Activated CD8-positive, alpha-beta memory T cell treated with anti-CD3 and anti-CD28 coated beads for 36 hours (primary cell): ENCODE results near the gene TCF20. TPM values are rescaled to one million over a fixed set of nuclear protein-coding genes. Genes with fewer than 3 reads are reported as not detected.

Experiments used
- CTCF ChIA-PET: fragments of 350-600 bp; sonication (Branson Sonifier 250); formaldehyde crosslinking; loops from one replicate; lab custom pipeline; 2021; ENCODE audit warnings: antibody characterized with exemption; lab: Charles Lee
- POLR2A ChIA-PET: fragments of 350-600 bp; sonication (Branson Sonifier 250); formaldehyde crosslinking; loops from one replicate; lab custom pipeline; 2021; ENCODE audit warnings: antibody characterized with exemption; lab: Charles Lee
- total RNA-seq, 2 experiments: library from RNA; stranded (reverse); gene quantifications; one replicate each; pipeline ENCODE4 v1.2.3, GENCODE V29; 2021

TCF20 gene
- total RNA-seq, 2 experiments from 2014 or later, result 65.3 to 68.0 TPM

DNA sequence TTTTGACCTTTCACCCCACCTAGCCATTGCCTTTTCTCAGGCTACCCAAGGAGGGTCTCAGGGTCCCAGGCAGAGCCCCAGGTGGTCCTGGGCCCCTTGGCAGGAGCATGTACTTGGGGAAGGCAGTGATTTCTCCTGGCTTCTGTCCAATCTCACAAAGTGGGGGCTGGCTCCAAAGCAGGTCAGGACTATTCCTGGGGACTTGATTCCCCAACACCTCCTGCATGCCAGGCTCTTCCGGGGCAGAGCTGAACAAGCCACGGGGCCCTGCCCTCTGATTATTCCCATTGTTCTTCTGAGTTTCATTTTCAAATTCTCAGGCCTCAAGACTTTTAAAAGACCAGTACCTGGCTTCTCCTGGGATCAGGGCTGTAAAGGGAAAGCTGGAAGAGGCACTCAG lies 1.5 kb upstream of the TCF20 start:
- CTCF ChIA-PET, result interaction anchor here (1.4 kb wide), 1 partner anchor 12 kb away, joined by 3 read pairs; no protein-coding TSS in a partner anchor
- POLR2A ChIA-PET, result interaction anchor here (0.6 kb wide), 1 partner anchor 327 kb away, joined by 3 read pairs; no protein-coding TSS in a partner anchor

DNA sequence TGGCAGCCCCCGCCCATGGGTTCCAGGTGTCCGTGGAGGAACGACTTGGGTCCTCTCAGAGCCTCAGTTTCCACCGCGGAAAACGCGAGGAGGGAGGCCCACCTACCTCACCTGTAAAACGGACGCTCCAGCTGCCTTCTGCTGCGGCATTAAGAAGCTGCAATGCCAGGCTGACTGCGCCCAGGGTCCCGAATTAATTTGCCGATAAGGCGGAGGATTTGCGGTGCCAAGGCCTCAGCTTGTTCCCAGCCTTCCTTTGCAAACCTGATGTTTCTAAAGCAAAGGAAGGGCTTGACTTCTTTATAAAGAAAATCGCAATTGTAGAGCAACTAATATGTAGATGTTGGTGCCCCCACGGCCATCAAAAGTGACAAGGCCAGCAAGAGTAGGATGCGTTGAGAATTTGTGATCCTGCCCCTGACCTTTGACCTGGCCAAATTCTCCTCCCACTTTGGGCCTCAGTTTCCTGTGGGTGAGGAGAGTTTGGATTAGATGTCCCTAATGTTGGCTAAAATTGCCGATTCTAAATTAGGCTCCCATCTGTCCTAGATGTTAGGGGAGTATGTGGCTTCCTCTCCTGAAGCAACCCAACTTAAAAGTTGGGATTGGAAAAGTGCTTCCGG lies 849 bp upstream of the TCF20 start:
- POLR2A ChIA-PET, result no interaction called here
- CTCF ChIA-PET, result no interaction called here

- POLR2A ChIA-PET, result no interaction called here
- CTCF ChIA-PET, result no interaction called here
Observed at GRCh38 chr22:42270176-42270509, 310 bp downstream of the TCF20 start.

- ChIA-PET POLR2A (no interaction called here), CTCF (no interaction called here)
Observed at GRCh38 chr22:42269432-42270175, 849 bp downstream of the TCF20 start.

DNA sequence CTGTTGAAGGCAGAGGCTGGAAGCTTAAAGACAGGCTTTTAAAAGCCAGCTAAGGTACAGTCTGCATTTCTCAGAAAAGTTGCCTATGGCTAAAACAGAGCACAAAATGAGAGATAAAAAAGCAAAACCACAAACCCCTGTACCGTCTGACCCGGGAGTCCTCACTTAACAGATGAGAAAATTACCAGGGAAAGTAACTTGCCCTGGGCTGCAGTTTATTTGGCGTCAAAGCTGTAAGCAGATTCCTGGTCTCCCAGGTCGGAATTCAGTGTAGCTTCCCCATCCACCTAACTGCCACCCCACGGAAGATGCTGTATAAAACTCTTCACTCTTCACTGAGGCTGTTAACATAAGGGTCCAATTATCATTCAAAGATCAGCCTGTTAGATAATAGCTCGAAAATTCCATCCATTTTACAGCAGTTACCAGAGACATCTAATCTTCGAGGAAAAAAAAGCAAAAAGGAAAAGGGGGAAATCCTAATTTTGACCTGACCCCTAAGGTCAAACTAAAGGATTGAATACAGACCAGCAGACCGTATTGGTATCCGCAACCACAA lies 1.5 kb downstream of the TCF20 start:
- ChIA-PET CTCF (interaction anchor here (0.8 kb wide), 1 partner anchor 9 kb away, joined by 3 read pairs; no protein-coding TSS in a partner anchor), POLR2A (no interaction called here)

- ChIA-PET CTCF (interaction anchor here (0.7 kb wide), 1 partner anchor 180 kb away, joined by 3 read pairs; no protein-coding TSS in a partner anchor), POLR2A (no interaction called here)
Observed at GRCh38 chr22:42265321-42265720, 5.1 kb downstream of the TCF20 start.

GRCh38 chr22:42263944-42264343 lies 6.5 kb downstream of the TCF20 start:
- CTCF ChIA-PET, result interaction anchor here (1.3 kb wide), 1 partner anchor 14 kb away, joined by 4 read pairs; no protein-coding TSS in a partner anchor

DNA sequence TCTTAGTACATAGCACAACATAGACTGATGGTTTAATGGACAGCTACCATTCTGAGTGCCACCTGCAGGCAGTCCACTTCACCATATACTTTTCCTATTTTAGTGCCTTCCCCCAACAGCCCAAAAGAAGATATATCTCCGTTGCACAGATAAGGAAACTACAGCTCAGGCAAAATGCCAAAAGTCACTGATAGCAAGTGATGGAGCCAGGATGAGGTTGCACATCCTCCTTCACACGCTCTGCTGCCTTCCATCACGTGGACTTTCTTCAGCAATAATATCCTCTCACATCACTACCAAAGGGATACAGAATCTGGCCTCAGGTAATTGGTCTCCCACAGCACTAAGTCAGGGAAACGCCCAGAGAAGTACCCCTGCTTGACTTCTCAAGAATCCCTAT lies 7.5 kb downstream of the TCF20 start:
- ChIA-PET POLR2A (interaction anchor here (0.6 kb wide), 1 partner anchor 277 kb away, joined by 8 read pairs; no protein-coding TSS in a partner anchor), CTCF (interaction anchor here (1.3 kb wide), 1 partner anchor 15 kb away, joined by 4 read pairs; no protein-coding TSS in a partner anchor)

More at GRCh38 chr22:42263944-42264343, 6.5 kb downstream of the TCF20 start:
- POLR2A ChIA-PET, result no interaction called here

GRCh38 chr22:42261296-42261695 lies 9.2 kb downstream of the TCF20 start:
- POLR2A ChIA-PET, result no interaction called here

GRCh38 chr22:42258126-42258525 lies 12.3 kb downstream of the TCF20 start:
- CTCF ChIA-PET, result no interaction called here
- POLR2A ChIA-PET, result interaction anchor here (0.6 kb wide), 1 partner anchor 399 kb away, joined by 3 read pairs; no protein-coding TSS in a partner anchor

More at GRCh38 chr22:42261296-42261695, 9.2 kb downstream of the TCF20 start:
- CTCF ChIA-PET, result no interaction called here

GRCh38 chr22:42257386-42257785 lies 13.1 kb downstream of the TCF20 start:
- CTCF ChIA-PET, result no interaction called here
- POLR2A ChIA-PET, result interaction anchor here (0.6 kb wide), 1 partner anchor 398 kb away, joined by 3 read pairs; no protein-coding TSS in a partner anchor

DNA sequence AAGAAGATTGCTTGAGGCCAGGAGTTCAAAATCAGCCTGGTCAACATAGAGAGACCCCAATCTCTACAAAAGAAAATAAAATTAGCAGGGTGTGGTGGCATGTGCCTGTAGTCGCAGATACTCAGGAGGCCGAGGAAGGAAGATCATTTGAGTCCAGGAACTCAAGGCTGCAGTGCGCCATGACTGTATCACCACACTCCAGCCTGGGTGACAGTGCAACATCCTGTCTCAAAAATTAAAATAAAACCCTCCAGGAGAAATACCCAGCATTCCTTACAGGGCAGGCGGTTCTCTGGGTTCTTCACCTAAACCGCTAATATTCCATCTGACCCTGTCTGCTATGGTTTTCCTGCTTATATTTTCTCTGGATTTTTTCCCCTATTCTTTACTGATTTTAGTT lies 13.5 kb downstream of the TCF20 start:
- ChIA-PET CTCF (no interaction called here), POLR2A (no interaction called here)

DNA sequence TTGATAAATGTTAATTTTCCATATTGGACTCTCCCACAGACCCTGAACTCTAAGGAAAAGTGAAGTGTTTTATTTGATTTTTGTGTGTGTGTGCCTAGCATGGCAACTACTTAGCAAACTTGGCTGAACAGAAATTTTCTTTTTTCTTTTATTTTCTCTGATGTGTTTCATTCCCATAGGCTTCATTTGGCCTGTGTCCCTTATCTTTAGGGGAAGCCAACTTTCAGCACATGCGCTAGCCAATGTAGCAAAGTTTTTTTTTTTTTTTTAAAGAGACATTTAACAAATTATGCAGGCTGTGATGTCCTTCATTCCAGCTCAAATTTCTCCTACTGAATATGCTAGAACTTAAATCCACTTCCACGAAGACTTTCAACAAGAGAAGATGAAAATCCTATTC lies 14.2 kb downstream of the TCF20 start:
- ChIA-PET POLR2A (no interaction called here), CTCF (no interaction called here)

DNA sequence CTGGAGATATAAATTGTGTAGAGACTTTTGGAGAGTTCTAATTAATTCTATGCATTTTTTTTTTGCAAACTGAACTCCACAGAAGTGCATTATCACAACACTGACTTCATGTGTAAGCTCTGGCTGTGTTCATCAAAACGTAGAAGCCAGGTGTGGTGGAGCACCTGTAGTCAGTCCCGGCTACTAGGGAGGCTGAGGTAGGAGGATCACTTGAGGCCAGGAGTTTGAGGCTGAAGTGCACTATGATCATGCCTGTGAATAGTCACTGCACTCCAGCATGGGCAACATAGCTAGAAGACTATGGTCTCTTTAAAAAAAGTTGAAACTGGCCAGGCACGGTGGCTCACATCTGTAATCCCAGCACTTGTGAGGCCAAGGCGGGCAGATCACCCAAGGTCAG lies 20.6 kb downstream of the TCF20 start:
- CTCF ChIA-PET, result interaction anchor here (0.8 to 0.9 kb wide), 2 partner anchors 10 to 247 kb away, joined by 3 read pairs; no protein-coding TSS in a partner anchor
- POLR2A ChIA-PET, result no interaction called here

GRCh38 chr22:42248995-42249394 lies 21.5 kb downstream of the TCF20 start:
- POLR2A ChIA-PET, result no interaction called here
- CTCF ChIA-PET, result interaction anchor here (0.8 kb wide), 1 partner anchor 246 kb away, joined by 3 read pairs; no protein-coding TSS in a partner anchor

GRCh38 chr22:42247596-42247995 lies 22.9 kb downstream of the TCF20 start:
- ChIA-PET POLR2A (no interaction called here), CTCF (interaction anchor here (0.5 kb wide), 1 partner anchor 291 kb away, joined by 3 read pairs; no protein-coding TSS in a partner anchor)

GRCh38 chr22:42243802-42244060 lies 26.7 kb downstream of the TCF20 start:
- POLR2A ChIA-PET, result no interaction called here
- CTCF ChIA-PET, result no interaction called here

DNA sequence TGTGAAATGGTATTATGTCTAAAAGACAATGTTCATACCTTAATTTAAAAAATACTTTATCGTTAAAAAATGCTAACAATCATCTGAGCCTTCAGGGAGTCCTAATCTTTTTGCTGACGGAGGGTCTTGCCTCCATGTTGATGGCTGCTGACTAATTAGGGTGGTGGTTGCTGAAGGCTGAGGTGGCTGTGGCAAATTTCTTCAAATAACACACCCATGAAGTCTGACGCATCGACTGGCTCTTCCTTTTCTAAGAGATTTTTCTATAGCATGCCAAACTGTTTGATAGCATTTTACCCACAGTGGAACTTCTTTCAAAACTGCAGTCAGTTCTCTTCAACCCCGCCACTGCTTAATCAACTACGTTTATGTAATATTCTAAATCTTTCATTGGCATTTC lies 33.6 kb downstream of the TCF20 start:
- ChIA-PET POLR2A (no interaction called here), CTCF (no interaction called here)

DNA sequence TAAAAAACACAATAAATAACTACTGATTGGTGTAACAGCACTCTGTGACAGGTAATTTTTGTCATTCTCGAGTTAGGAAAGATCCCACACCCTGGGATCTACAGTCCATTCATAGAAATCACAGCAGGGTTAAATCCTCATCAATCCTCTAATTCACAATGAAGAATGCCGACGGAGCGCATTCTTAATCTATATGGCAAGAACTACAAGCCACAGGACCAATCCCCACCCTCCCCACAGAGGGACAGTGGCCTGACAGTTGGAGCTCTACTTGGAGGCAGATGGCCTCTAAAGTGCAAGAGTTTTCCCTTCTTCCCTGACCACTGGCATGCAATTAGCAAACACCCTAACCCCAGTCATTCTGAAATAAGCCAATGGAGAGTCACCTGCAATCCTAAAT lies 34.2 kb downstream of the TCF20 start:
- ChIA-PET CTCF (no interaction called here), POLR2A (no interaction called here)

DNA sequence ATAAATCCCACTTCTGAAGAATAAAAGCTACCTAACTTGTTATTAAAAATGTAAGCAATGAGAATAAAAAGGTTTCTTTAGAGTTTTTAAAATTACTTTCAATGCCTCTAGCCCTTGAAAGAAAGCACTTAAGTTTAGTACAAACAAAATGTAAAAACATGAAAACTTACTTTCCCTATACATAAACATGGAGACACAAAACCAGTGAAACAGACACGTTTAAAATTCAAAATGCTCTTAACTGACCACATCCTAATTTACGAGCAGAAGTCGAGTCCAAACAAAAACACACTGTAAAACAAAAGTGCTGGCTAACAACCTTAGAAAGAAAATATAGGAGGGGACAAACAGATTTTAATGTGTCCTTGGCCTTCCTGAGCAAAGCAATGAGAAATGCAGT lies 36.6 kb downstream of the TCF20 start:
- CTCF ChIA-PET, result no interaction called here

More for the DNA sequence above, 36.6 kb downstream of the TCF20 start:
- POLR2A ChIA-PET, result no interaction called here
